Pancreas (tissue), 10 donors: ENCODE results near the gene HOXC12. TPM values are rescaled to one million over a fixed set of nuclear protein-coding genes. Genes with fewer than 3 reads are reported as not detected.

ENCODE experiments used
- ATAC-seq, 4 donors: fragments of 200-7000 bp; cut with Tn5 transposase; one replicate each; pipeline versions ENCODE4 v1.8.0 to v1.9.1; 2020; ENCODE audit warnings: mild to moderate bottlenecking in 4 of 4, moderate library complexity in 4 of 4
- DNase-seq, 6 donors: peaks; one replicate each; pipeline ENCODE4 v3.0.0-alpha.2; 2020
- FAIRE-seq: peaks from 2 replicates; lab custom pipeline; 2012; peaks lifted over from hg19 to GRCh38; lab: Jason Lieb, UNC
- H3K27ac ChIP-seq, 4 donors: fragments of 200-600 bp; sonication (generic); 1 replicate in 3 of 4; 2 replicates in 1 of 4; pipeline versions ENCODE4 v1.5.0 to v1.8.0; 2020
- H3K27me3 ChIP-seq, 4 donors: fragments of 200-600 bp; one replicate each; pipeline ENCODE4 v1.8.0; 2021
- H3K36me3 ChIP-seq, 3 donors: fragments of 200-600 bp; sonication (generic) in 1 of 3; one replicate each; pipeline versions ENCODE4 v1.5.0 to v1.8.0; 2020 to 2021
- H3K4me1 ChIP-seq, 3 donors: fragments of 200-600 bp; one replicate each; pipeline ENCODE4 v1.8.0; 2021
- H3K4me3 ChIP-seq, 4 donors: fragments of 200-600 bp; sonication (generic) in 2 of 4; one replicate each; pipeline versions ENCODE4 v1.5.0 to v1.8.0; 2020 to 2021
- H3K9me3 ChIP-seq, 4 donors: fragments of 200-600 bp; one replicate each; pipeline ENCODE4 v1.8.0; 2021
- CTCF ChIP-seq, 4 donors: fragments of 200-600 bp; sonication (generic) in 3 of 4; IDR thresholded peaks; one replicate each; pipeline versions ENCODE4 v1.5.0 to v1.8.0; 2021; ENCODE audit warnings: antibody characterized with exemption in 4 of 4
- WGBS, 2 donors: extraction: QIAGEN DNeasy Blood & Tissue Kit; methylation state at CpG; one replicate each; pipeline ENCODE4 v1.1.7; 2013; 5-methylcytosine and 5-hydroxymethylcytosine counted together
- intact Hi-C, 3 donors: fragments of 100-400 bp; cut with DNase I; formaldehyde crosslinking; loops; one replicate each; pipeline versions ENCODE4 v1.11.1 to v1.14.2; 2022
- polyA plus RNA-seq, 2 donors: library from polyadenylated mRNA; stranded (reverse); fragments of 200-250 nt; gene quantifications; one replicate each; pipeline ENCODE4 v1.2.3, GENCODE V29; 2013
- total RNA-seq, 6 donors: library from RNA; stranded (reverse); fragmentation: NEBNext Ultra II Directional in 4 of 6; extraction: Animal tissue kit (Norgen Biotek cat#: 25700) in 4 of 6; gene quantifications; one replicate each; pipeline versions ENCODE4 v1.2.1 to v1.2.4, GENCODE V29; 2021 to 2023
- donor health status: healthy with polysubstance abuse.
- donor health status: DM: no; HTN: no; CAD: no; lungs with moderate emphysema.
- donor health status: DM: no; HTN: no; CAD: no.
- donor health status: control.
- donor health status: control.
- donor health status: Bipolar disorder and iron deficiency.
- donor health status: DM: yes; HTN: yes; CAD: no.
- donor health status: DM: no; HTN: no; CAD: no.
- donor health status: DM: no; HTN: no; CAD: no.
- donor health status: DM: yes; HTN: yes; CAD: no.

Gene HOXC12
- total and polyA plus RNA-seq, 8 donors = not detected

- Histone ChIP-seq H3K4me3 (peak overlapping the region in 2 of 4 donors; percentile 15 to 43), H3K9me3 (no peaks in the 10 kb centered on the region), H3K27me3 (peaks cover 0 to 81% (median 13%) of the 10 kb centered on the region in 4 donors), H3K36me3 (no peaks in the 10 kb centered on the region), H3K27ac (no peak overlapping the region), H3K4me1 (peaks cover 0 to 16% (median 12%) of the 10 kb centered on the region in 3 donors)
- FAIRE-seq (no peak), DNase-seq (peak in 1 of 6 donors; percentile 11), ATAC-seq (no peak)
- WGBS, 2 donors = 54 to 55% methylated on average over 29 of the region's 29 CpGs
- intact Hi-C loops = no loop called here
- TF ChIP-seq CTCF (IDR thresholded peaks at IDR 0.05) = no peak
Measured at GRCh38 chr12:53996240-53997203, 41.8 kb downstream of the HOXC12 start.

GRCh38 chr12:53997204-53998109, 42.8 kb downstream of the HOXC12 start:
- WGBS, 2 donors = 18 to 20% methylated on average over 33 to 35 of the region's 35 CpGs
- H3K27ac ChIP-seq = no peak overlapping the region
- H3K36me3 ChIP-seq = no peaks in the 10 kb centered on the region
- no peaks in the 10 kb centered on the region for H3K9me3 ChIP-seq
- TF ChIP-seq CTCF (IDR thresholded peaks at IDR 0.05) = no peak
- H3K27me3 ChIP-seq = peaks cover 0 to 75% (median 13%) of the 10 kb centered on the region in 4 donors
- intact Hi-C loops = no loop called here
- DNase-seq (peak in 1 of 6 donors; percentile 16), ATAC-seq (no peak), FAIRE-seq (no peak)
- H3K4me1 ChIP-seq = peaks cover 0 to 16% (median 12%) of the 10 kb centered on the region in 3 donors
- no peak overlapping the region for H3K4me3 ChIP-seq

GRCh38 chr12:53998110-53998899, 43.6 kb downstream of the HOXC12 start:
- H3K27me3 ChIP-seq = peaks cover 0 to 77% (median 13%) of the 10 kb centered on the region in 4 donors
- 14 to 15% methylated on average over 11 of the region's 11 CpGs for WGBS, 2 donors
- no peak for TF ChIP-seq CTCF (IDR thresholded peaks at IDR 0.05)
- no peak for DNase-seq
- H3K9me3 ChIP-seq = no peaks in the 10 kb centered on the region
- H3K27ac ChIP-seq = no peak overlapping the region
- H3K4me3 ChIP-seq = no peak overlapping the region
- peaks cover 0 to 16% (median 12%) of the 10 kb centered on the region in 3 donors for H3K4me1 ChIP-seq
- FAIRE-seq = no peak
- intact Hi-C loops = no loop called here
- no peaks in the 10 kb centered on the region for H3K36me3 ChIP-seq
- ATAC-seq = no peak

GRCh38 chr12:53998900-53999236, 44.2 kb downstream of the HOXC12 start:
- intact Hi-C loops = no loop called here
- TF ChIP-seq CTCF (IDR thresholded peaks at IDR 0.05) = no peak
- no peak for FAIRE-seq
- 8 to 11% methylated on average over 13 of the region's 13 CpGs for WGBS, 2 donors
- H3K4me3 ChIP-seq = no peak overlapping the region
- DNase-seq = no peak
- H3K4me1 ChIP-seq = peaks cover 0 to 16% (median 12%) of the 10 kb centered on the region in 3 donors
- no peaks in the 10 kb centered on the region for H3K9me3 ChIP-seq
- no peak overlapping the region for H3K27ac ChIP-seq
- ATAC-seq = no peak
- H3K36me3 ChIP-seq = no peaks in the 10 kb centered on the region
- peaks cover 0 to 77% (median 13%) of the 10 kb centered on the region in 4 donors for H3K27me3 ChIP-seq
